K562 (cell line): Measurements from ENCODE around the gene NYNRIN. TPM values are rescaled to one million over a fixed set of nuclear protein-coding genes. Genes with fewer than 3 reads are reported as not detected.

ENCODE experiments used
- ATAC-seq: fragments of 200-7000 bp; cut with Tn5 transposase; 3 replicates; pipeline ENCODE4 v1.9.1; 2020; ENCODE audit warnings: moderate library complexity
- BruUV-seq: library from RNA; stranded (reverse); fragments of 400-500 nt; replicated peaks from 2 replicates; lab custom pipeline; 2021; lab: Mats Ljungman, UMichigan
- CTCF ChIA-PET: fragments of 300-600 bp; formaldehyde crosslinking; extraction: SDS; loops from one replicate; lab custom pipeline; 2021; ENCODE audit warnings: low intra/inter-chr PET ratio; lab: Yijun Ruan, JAX
- POLR2A ChIA-PET: fragments of 300-600, 350-650 bp; sonication (Branson Sonifier 250); formaldehyde crosslinking; extraction: SDS; loops from one replicate; lab custom pipeline; 2021; ENCODE audit warnings: antibody characterized with exemption, inconsistent platforms; lab: Yijun Ruan, JAX
- DNase-seq, 4 experiments: peaks; one replicate each; pipeline versions ENCODE4 v3.0.0 to v3.0.0-alpha.2; 2011 to 2018; ENCODE audit warnings: low spot score in 3 of 4, mixed read lengths in 3 of 4; ENCODE audit errors: extremely low read depth in 1 of 4
- FAIRE-seq: peaks from 2 replicates; lab custom pipeline; 2011; peaks lifted over from hg19 to GRCh38; lab: Jason Lieb, UNC
- H2AFZ ChIP-seq: 2 replicates; pipeline ENCODE4 v1.6.0; 2011; ENCODE audit warnings: low read depth, low read length, control low read depth, inconsistent platforms
- H3K27ac ChIP-seq: fragments of 200-600 bp; 3 replicates; pipeline ENCODE4 v1.8.0; 2011; ENCODE audit warnings: low read depth, mild to moderate bottlenecking, control low read depth, inconsistent platforms, low read length, moderate library complexity, mixed read lengths; ENCODE audit errors: extremely low read depth
- H3K27me3 ChIP-seq, 2 experiments: fragments of 300-600 bp in 1 of 2; 2 replicates in 1 of 2; 3 replicates in 1 of 2; pipeline versions ENCODE4 v1.6.0 to v1.8.0; 2011; ENCODE audit warnings: inconsistent platforms in 2 of 2, low read length in 2 of 2, mild to moderate bottlenecking in 1 of 2, mixed read lengths in 1 of 2, moderate library complexity in 1 of 2; ENCODE audit not compliant: control insufficient read depth in 2 of 2, insufficient read depth in 2 of 2
- H3K36me3 ChIP-seq: fragments of 300-600 bp; 3 replicates; pipeline ENCODE4 v1.8.0; 2011; ENCODE audit warnings: mild to moderate bottlenecking, low read length, inconsistent platforms; ENCODE audit not compliant: control insufficient read depth, insufficient read depth
- H3K4me1 ChIP-seq, 2 experiments: fragments of 200-600 bp in 1 of 2; replicated peaks in 1 of 2; 2 replicates in 1 of 2; 3 replicates in 1 of 2; pipeline versions ENCODE4 v1.5.1 to v1.8.0; 2011; ENCODE audit warnings: inconsistent platforms in 2 of 2, low read length in 2 of 2, mild to moderate bottlenecking in 1 of 2, mixed read lengths in 1 of 2, moderate library complexity in 1 of 2; ENCODE audit not compliant: control insufficient read depth in 2 of 2, insufficient read depth in 2 of 2
- H3K4me2 ChIP-seq: 2 replicates; pipeline ENCODE4 v1.6.1; 2011; ENCODE audit warnings: low read length, control low read depth, inconsistent platforms, mixed read lengths; ENCODE audit not compliant: insufficient read depth
- H3K4me3 ChIP-seq: fragments of 200-600 bp; sonication (generic), shearing (Covaris generic); 2 replicates; pipeline ENCODE4 v1.5.1; 2016; ENCODE audit warnings: control low read depth, inconsistent platforms
- H3K79me2 ChIP-seq: fragments of 200-600 bp; 3 replicates; pipeline ENCODE4 v1.8.0; 2011; ENCODE audit warnings: low read length, inconsistent platforms; ENCODE audit not compliant: control insufficient read depth, insufficient read depth
- H3K9ac ChIP-seq, 2 experiments: 2 replicates each; pipeline versions ENCODE4 v1.6.0 to v1.6.1; 2011; ENCODE audit warnings: low read depth in 2 of 2, low read length in 2 of 2, control low read depth in 1 of 2, inconsistent platforms in 1 of 2, mild to moderate bottlenecking in 1 of 2, mixed read lengths in 1 of 2; ENCODE audit not compliant: insufficient read depth in 1 of 2
- H3K9me1 ChIP-seq: one replicate; pipeline ENCODE4 v1.6.0; 2011; ENCODE audit warnings: inconsistent platforms, mild to moderate bottlenecking, low read length, moderate library complexity; ENCODE audit not compliant: control insufficient read depth, insufficient read depth
- H3K9me3 ChIP-seq: replicated peaks from 2 replicates; pipeline ENCODE4 v1.5.1; 2011; ENCODE audit warnings: low read depth, low read length, inconsistent platforms; ENCODE audit not compliant: control insufficient read depth, insufficient read depth
- H4K20me1 ChIP-seq: replicated peaks from 2 replicates; pipeline ENCODE4 v1.6.1; 2011; ENCODE audit warnings: low read length, inconsistent platforms, mixed read lengths; ENCODE audit not compliant: control insufficient read depth, insufficient read depth
- CBFA2T2 ChIP-seq: fragments of 450-650 bp; conservative IDR thresholded peaks from 2 replicates; pipeline ENCODE4 v1.6.1; 2017; ENCODE audit warnings: mild to moderate bottlenecking
- HDAC3 ChIP-seq: fragments of 450-650 bp; IDR thresholded peaks from 2 replicates; pipeline ENCODE4 v1.6.1; 2018; ENCODE audit warnings: borderline replicate concordance, mild to moderate bottlenecking, moderate library complexity; ENCODE audit not compliant: partially characterized antibody
- POLR2AphosphoS5 ChIP-seq: IDR thresholded peaks from 2 replicates; pipeline ENCODE4 v1.6.1; 2011; ENCODE audit warnings: mild to moderate bottlenecking, low read depth, low read length, moderate library complexity; ENCODE audit not compliant: control insufficient read depth, insufficient read depth
- ZNF57 ChIP-seq: fragments of 450-650 bp; formaldehyde crosslinking; IDR thresholded peaks from 2 replicates; pipeline ENCODE4 v1.4.0; 2020; ENCODE audit warnings: mild to moderate bottlenecking, moderate library complexity
- WGBS: fragments of 100-300 bp; shearing (Covaris generic); methylation state at CpG from one replicate; pipeline ENCODE4 v1.1.6; 2016; ENCODE audit warnings: low coverage, mixed read lengths; ENCODE audit not compliant: insufficient coverage; ENCODE audit errors: missing lambda C conversion rate; 5-methylcytosine and 5-hydroxymethylcytosine counted together
- in situ Hi-C: fragments of 300-500 bp; cut with MboI; formaldehyde crosslinking; loops from 4 replicates; pipeline ENCODE4 v1.15.0; 2018; ENCODE audit warnings: inconsistent platforms, mixed read lengths
- intact Hi-C: fragments of 100-400 bp; cut with micrococcal nuclease; formaldehyde crosslinking; loops from 2 replicates; pipeline ENCODE4 v1.14.2; 2022
- polyA plus RNA-seq, 8 experiments: library from polyadenylated mRNA; depleted of rRNA in 4 of 8; stranded (reverse) in 5 of 8; unstranded in 3 of 8; fragments of >200 nt; fragmentation: Nextera tagmentation in 2 of 8; fragmentation: Illumina TruSeq in 1 of 8; extraction: Ambion mirVana in 2 of 8; extraction: Trizol in 1 of 8; gene quantifications; 2 replicates each; pipeline versions ENCODE4 v1.2.1 to v1.2.3, GENCODE V29; 2011 to 2014; ENCODE audit warnings: inconsistent platforms in 1 of 8, missing spikeins in 1 of 8
- total RNA-seq, 7 experiments: library from RNA; depleted of rRNA in 6 of 7; stranded (reverse); fragments of >200 nt in 6 of 7; fragmentation: Illumina TruSeq in 2 of 7; extraction: Trizol in 2 of 7; gene quantifications; 2 replicates each; pipeline versions ENCODE4 v1.2.1 to v1.2.3, GENCODE V29; 2011 to 2021; ENCODE audit warnings: low replicate concordance in 1 of 7

NYNRIN gene
- total and polyA plus RNA-seq, 9 of the 15 experiments (the other 6 are each of a cell fraction or from before 2014, with no cell fraction given) = 0.04 to 1.2 (median 0.28) TPM

DNA sequence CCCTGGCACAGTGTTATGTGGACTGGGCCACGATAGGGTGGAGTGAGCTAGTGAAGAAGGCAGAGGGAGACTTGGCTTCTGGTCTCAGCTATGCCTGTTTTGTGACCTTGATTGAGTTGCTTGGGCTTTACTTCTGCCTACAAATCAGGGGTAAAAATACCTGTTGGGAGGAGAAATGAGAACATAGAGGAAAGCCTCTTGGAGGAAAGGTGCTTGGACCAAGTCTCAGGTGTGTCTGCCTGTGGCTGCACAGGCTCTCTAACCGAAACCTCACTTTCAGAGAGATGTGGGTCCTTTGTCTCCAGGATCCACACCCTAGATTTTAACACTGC, 38.9 kb downstream of the NYNRIN start:
- ChIA-PET CTCF (interaction anchor here (1.1 to 4.6 kb wide), 2 partner anchors 104 to 106 kb away, joined by 3 to 35 read pairs; partner anchors contain the start of gene ADCY4), POLR2A (interaction anchor here (0.6 to 2.9 kb wide), 3 partner anchors 31 to 130 kb away, joined by 3 to 20 read pairs (median 3); partner anchors contain the start of gene ADCY4)
- Histone ChIP-seq H3K9ac (no peak overlapping the region), H3K4me2 (no peak overlapping the region), H3K27me3 (no peaks in the 10 kb centered on the region), H4K20me1 (no peaks in the 10 kb centered on the region), H3K79me2 (peaks cover 20% of the 10 kb centered on the region), H3K9me1 (no peaks in the 10 kb centered on the region), H2AFZ (no peak overlapping the region), H3K4me1 (peaks cover 0 to 10% of the 10 kb centered on the region in 2 experiments; a peak in 2 of 5 replicates), H3K9me3 (no peaks in the 10 kb centered on the region), H3K27ac (no peak overlapping the region), H3K4me3 (no peak overlapping the region), H3K36me3 (peaks cover 67% of the 10 kb centered on the region)
- 74% methylated on average over 2 of the region's 2 CpGs for WGBS
- in situ Hi-C loops = loop anchor here (10.0 kb wide), 2 partner anchors 193 to 383 kb away; partner anchors contain the start of genes CARMIL3 and TINF2
- no TSS peak for BruUV-seq
- no peak for ATAC-seq
- no peak for DNase-seq
- TF ChIP-seq HDAC3 (no peak), ZNF57 (CRISPR knock-in tag) (no peak)
- intact Hi-C loops = no loop called here
- no peak for FAIRE-seq

DNA sequence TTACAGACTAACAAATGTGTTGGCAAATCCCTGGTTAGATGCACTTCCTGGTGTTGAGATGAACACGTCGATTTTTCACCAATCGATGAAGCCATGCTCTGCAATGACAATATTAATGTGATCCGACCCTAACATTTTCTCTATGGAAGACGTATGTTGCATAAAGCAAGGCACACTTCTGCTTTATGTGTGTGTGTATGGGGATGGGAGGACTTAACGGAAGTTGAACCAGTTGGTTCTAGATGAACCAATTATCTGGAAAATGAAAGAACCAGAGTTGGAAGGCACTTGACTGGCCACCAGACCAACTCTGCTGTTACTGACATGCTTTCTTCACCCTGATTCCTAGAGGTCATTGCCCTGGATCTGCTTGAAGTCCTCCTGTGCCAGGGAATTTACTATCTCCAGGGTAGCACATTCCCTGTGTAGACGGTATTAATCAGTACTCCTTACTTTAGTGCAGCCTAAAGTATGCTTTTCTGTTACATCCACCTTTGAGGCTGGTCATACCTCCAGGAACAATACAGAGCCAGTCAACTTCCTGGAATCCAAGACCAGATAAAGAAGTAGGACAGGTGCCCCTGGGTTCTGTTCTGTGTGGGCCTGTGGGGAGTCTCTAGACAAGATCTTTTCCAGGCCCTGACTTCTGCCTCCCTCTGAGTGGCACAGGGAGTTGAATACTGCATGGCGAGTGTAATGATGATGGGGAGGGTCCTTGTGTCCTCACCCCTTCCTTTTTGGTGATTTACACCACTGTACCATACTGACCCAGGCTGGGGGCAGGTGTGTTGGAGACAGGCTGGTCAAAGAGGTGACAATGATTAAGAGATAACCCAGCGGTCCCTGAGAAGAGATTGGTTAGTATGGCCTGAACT, 39.7 kb downstream of the NYNRIN start:
- in situ Hi-C loops (loop anchor here (10.0 kb wide), 2 partner anchors 194 to 384 kb away; partner anchors contain the start of genes CARMIL3 and TINF2), intact Hi-C loops (no loop called here)
- Histone ChIP-seq H3K4me1 (peaks cover 0 to 10% of the 10 kb centered on the region in 2 experiments; a peak in 2 of 5 replicates), H3K27me3 (no peaks in the 10 kb centered on the region), H3K4me2 (no peak overlapping the region), H3K4me3 (no peak overlapping the region), H3K27ac (no peak overlapping the region), H3K9me3 (no peaks in the 10 kb centered on the region), H3K79me2 (peaks cover 22% of the 10 kb centered on the region), H2AFZ (no peak overlapping the region), H3K36me3 (peaks cover 59% of the 10 kb centered on the region), H4K20me1 (no peaks in the 10 kb centered on the region), H3K9me1 (no peaks in the 10 kb centered on the region), H3K9ac (no peak overlapping the region)
- BruUV-seq = no TSS peak
- ChIA-PET POLR2A (no interaction called here), CTCF (interaction anchor here (4.6 kb wide), 1 partner anchor 105 kb away, joined by 35 read pairs; the partner anchor contains the start of gene ADCY4)
- TF ChIP-seq POLR2AphosphoS5 = peak; percentile 9; the same call in 1 of the 2 replicates
- no peak for TF ChIP-seq CBFA2T2
- ATAC-seq (no peak), DNase-seq (no peak), FAIRE-seq (no peak)
- 75% methylated on average over 9 of the region's 9 CpGs for WGBS
